Stomach (tissue), 9 donors: ENCODE results near the gene ERCC2. TPM values are rescaled to one million over a fixed set of nuclear protein-coding genes. Genes with fewer than 3 reads are reported as not detected.
A peak's percentile ranks its signal among the peaks of the same experiment; 100 is the strongest.
"Not testable (repeated sequence)": the region's sequence is repeated elsewhere in the genome, so short reads cannot be mapped to it uniquely, and the experiment has no call there.

ENCODE experiments used
- DNase-seq, 2 donors: peaks; one replicate each; pipeline versions ENCODE4 v3.0.0 to v3.0.0-alpha.2; 2013 to 2019
- H3K27ac ChIP-seq, 5 donors: fragments of 200-600 bp in 4 of 5; sonication (generic) in 4 of 5; one replicate each; pipeline ENCODE4 v1.5.1; 2013 to 2019; ENCODE audit warnings: mild to moderate bottlenecking in 1 of 5, moderate library complexity in 1 of 5
- H3K27me3 ChIP-seq, 3 donors: fragments of 200-600 bp; sonication (generic); one replicate each; pipeline ENCODE4 v1.5.1; 2017 to 2019; ENCODE audit warnings: mixed run types in 1 of 3
- H3K36me3 ChIP-seq, 4 donors: fragments of 200-600 bp; sonication (generic); 1 replicate in 3 of 4; 2 replicates in 1 of 4; pipeline ENCODE4 v1.5.1; 2016 to 2019
- H3K4me1 ChIP-seq, 4 donors: fragments of 200-600 bp; sonication (generic); one replicate each; pipeline ENCODE4 v1.5.1; 2016 to 2019
- H3K4me3 ChIP-seq, 4 donors: fragments of 200-600 bp; sonication (generic) in 3 of 4; one replicate each; pipeline ENCODE4 v1.5.1; 2016 to 2019; ENCODE audit warnings: mild to moderate bottlenecking in 1 of 4
- H3K9me3 ChIP-seq, 4 donors: fragments of 200-600 bp; sonication (generic); one replicate each; pipeline ENCODE4 v1.5.1; 2016 to 2019
- CTCF ChIP-seq, 7 experiments: fragments of 450-650 bp in 4 of 7; fragments of 200-600 bp in 3 of 7; sonication (generic) in 3 of 7; IDR thresholded peaks; one replicate each; pipeline ENCODE4 v1.5.1; 2016 to 2019; ENCODE audit warnings: antibody characterized with exemption in 7 of 7, control low read depth in 2 of 7, mild to moderate bottlenecking in 1 of 7
- EP300 ChIP-seq: sonication (generic); formaldehyde crosslinking; IDR thresholded peaks from one replicate; pipeline ENCODE4 v1.6.1; 2017; ENCODE audit warnings: antibody characterized with exemption
- POLR2A ChIP-seq, 4 donors: fragments of 450-650 bp; IDR thresholded peaks; one replicate each; pipeline ENCODE4 v1.6.1; 2016; ENCODE audit warnings: antibody characterized with exemption in 4 of 4, control low read depth in 2 of 4, mild to moderate bottlenecking in 1 of 4, moderate library complexity in 1 of 4
- POLR2AphosphoS5 ChIP-seq, 3 donors: sonication (generic); formaldehyde crosslinking; IDR thresholded peaks; one replicate each; pipeline ENCODE4 v1.6.1; 2016; ENCODE audit warnings: antibody characterized with exemption in 3 of 3
- WGBS, 5 donors: extraction: QIAGEN DNeasy Blood & Tissue Kit in 3 of 5; methylation state at CpG; one replicate each; pipeline versions ENCODE4 v1.1.5 to v1.1.7; 2013 to 2018; 5-methylcytosine and 5-hydroxymethylcytosine counted together
- intact Hi-C: fragments of 100-400 bp; cut with DNase I; formaldehyde crosslinking; loops from one replicate; pipeline ENCODE4 v1.15.1; 2023; ENCODE audit warnings: low total_unique reads
- polyA plus RNA-seq, 3 donors: library from polyadenylated mRNA; stranded (reverse); fragments of 200-250 nt; gene quantifications; one replicate each; pipeline ENCODE4 v1.2.3, GENCODE V29; 2013
- total RNA-seq, 5 donors: library from RNA; depleted of rRNA; stranded (reverse); fragments of >200 nt; gene quantifications; one replicate each; pipeline versions ENCODE4 v1.1.0 to v1.2.3, GENCODE V29; 2014 to 2016
- donor health status: healthy with polysubstance abuse.
- donor health status: Bipolar disorder and iron deficiency.
- donor health status: healthy.

The ERCC2 gene
- total and polyA plus RNA-seq, 8 donors = 5.3 to 77.3 (median 8.7) TPM

- intact Hi-C loops = no loop called here
- TF ChIP-seq POLR2A (IDR thresholded peaks at IDR 0.05) (no peak), CTCF (IDR thresholded peaks at IDR 0.05) (no peak)
- Histone ChIP-seq H3K27ac (no peak overlapping the region), H3K4me3 (no peak overlapping the region), H3K9me3 (no peaks in the 10 kb centered on the region), H3K36me3 (peaks cover 12 to 51% (median 37%) of the 10 kb centered on the region in 4 donors), H3K27me3 (peaks cover 0 to 6% (median 4%) of the 10 kb centered on the region in 3 donors), H3K4me1 (peaks cover 14 to 32% (median 26%) of the 10 kb centered on the region in 4 donors)
- no peak for DNase-seq
- 58 to 77% (median 63%) methylated on average over 4 of the region's 4 CpGs for WGBS, 5 donors
Observed at GRCh38 chr19:45409557-45409920, 39.2 kb upstream of the ERCC2 start.

GRCh38 chr19:45408830-45409556 is 38.6 kb upstream of the ERCC2 start:
- intact Hi-C loops = no loop called here
- Histone ChIP-seq H3K4me1 (peaks cover 19 to 38% (median 31%) of the 10 kb centered on the region in 4 donors), H3K4me3 (no peak overlapping the region), H3K27ac (no peak overlapping the region), H3K27me3 (peaks cover 0 to 11% (median 9%) of the 10 kb centered on the region in 3 donors), H3K36me3 (peaks cover 12 to 46% (median 32%) of the 10 kb centered on the region in 4 donors), H3K9me3 (no peaks in the 10 kb centered on the region)
- WGBS, 5 donors = 86 to 91% (median 89%) methylated on average over 15 of the region's 15 CpGs
- TF ChIP-seq CTCF (IDR thresholded peaks at IDR 0.05) (no peak), POLR2A (IDR thresholded peaks at IDR 0.05) (no peak), POLR2AphosphoS5 (IDR thresholded peaks at IDR 0.05) (no peak)
- no peak for DNase-seq

GRCh38 chr19:45408121-45408520 is 37.7 kb upstream of the ERCC2 start:
- WGBS, 5 donors = 83 to 92% (median 84%) methylated on average over 7 to 8 of the region's 8 CpGs
- H3K4me1 ChIP-seq = peaks cover 28 to 46% (median 39%) of the 10 kb centered on the region in 4 donors
- peaks cover 5 to 37% (median 23%) of the 10 kb centered on the region in 4 donors for H3K36me3 ChIP-seq
- intact Hi-C loops = no loop called here
- DNase-seq = no peak
- no peaks in the 10 kb centered on the region for H3K9me3 ChIP-seq
- H3K4me3 ChIP-seq = no peak overlapping the region
- no peak overlapping the region for H3K27ac ChIP-seq
- peaks cover 0 to 20% (median 13%) of the 10 kb centered on the region in 3 donors for H3K27me3 ChIP-seq
- no peak for TF ChIP-seq POLR2A (IDR thresholded peaks at IDR 0.05)
- no peak for TF ChIP-seq CTCF (IDR thresholded peaks at IDR 0.05)
- TF ChIP-seq POLR2AphosphoS5 (IDR thresholded peaks at IDR 0.05) = no peak
- TF ChIP-seq EP300 = no peak

GRCh38 chr19:45407585-45407984 is 37.2 kb upstream of the ERCC2 start:
- H3K9me3 ChIP-seq, DNase-seq, H3K27ac ChIP-seq, intact Hi-C loops: not testable (repeated sequence)
- 67 to 79% (median 76%) methylated on average over 5 of the region's 5 CpGs for WGBS, 5 donors
- Histone ChIP-seq H3K4me3 (peak overlapping the region in 2 of 4 donors; percentile 81 to 87), H3K27me3 (peaks cover 0 to 24% (median 13%) of the 10 kb centered on the region in 3 donors), H3K36me3 (peaks cover 0 to 32% (median 18%) of the 10 kb centered on the region in 4 donors), H3K4me1 (peaks cover 32 to 52% (median 43%) of the 10 kb centered on the region in 4 donors)

- TF ChIP-seq POLR2AphosphoS5 (IDR thresholded peaks at IDR 0.05) = no peak
- TF ChIP-seq CTCF (IDR thresholded peaks at IDR 0.05) = no peak
- no peak for TF ChIP-seq POLR2A (IDR thresholded peaks at IDR 0.05)
- TF ChIP-seq EP300 = no peak
- 1 to 3% (median 1%) methylated on average over 7 to 10 of the region's 10 CpGs for WGBS, 5 donors
- peaks cover 0 to 26% (median 13%) of the 10 kb centered on the region in 4 donors for H3K36me3 ChIP-seq
- no peaks in the 10 kb centered on the region for H3K9me3 ChIP-seq
- peak overlapping the region in 2 of 5 donors; percentile 89 to 91 for H3K27ac ChIP-seq
- H3K27me3 ChIP-seq = peaks cover 0 to 28% (median 13%) of the 10 kb centered on the region in 3 donors
- H3K4me3 ChIP-seq = peak overlapping the region; percentile 65 to 87 (median 80)
- peaks cover 35 to 57% (median 48%) of the 10 kb centered on the region in 4 donors for H3K4me1 ChIP-seq
- intact Hi-C loops = no loop called here
- no peak for DNase-seq
Observed at GRCh38 chr19:45407091-45407375, 36.7 kb upstream of the ERCC2 start.
